Measurements from ENCODE around the gene HBS1L. TPM values are rescaled to one million over a fixed set of nuclear protein-coding genes. Genes with fewer than 3 reads are reported as not detected.

Gene HBS1L
- total RNA-seq, 3 donors from 2014 or later (not counting 1 experiment from before 2014, with no cell fraction given), result 75.3 to 82.2 (median 80.1) TPM

- no peak for TF ChIP-seq CTCF (IDR thresholded peaks at IDR 0.05)
- DNase-seq (no peak), ATAC-seq (no peak)
- no peaks in the 10 kb centered on the region for H3K9me3 ChIP-seq (ENCODE audit: control insufficient read depth, insufficient read depth, low read length)
- H3K36me3 ChIP-seq (ENCODE audit: control insufficient read depth, insufficient read depth, low read length), result no peaks in the 10 kb centered on the region
- no peaks in the 10 kb centered on the region for H3K27me3 ChIP-seq (ENCODE audit: control insufficient read depth, insufficient read depth, low read length)
- WGBS (ENCODE audit: insufficient coverage), result 54% methylated on average over 3 of the region's 3 CpGs
- Mint-ChIP-seq H3K4me1 (no peaks in the 10 kb centered on the region), H3K9me3 (no peaks in the 10 kb centered on the region), H3K27ac (no peak overlapping the region), H3K4me3 (no peak overlapping the region), H3K27me3 (ENCODE audit: low read depth in 2 of 2) (peaks cover 7 to 8% of the 10 kb centered on the region in 2 donors), H3K36me3 (no peaks in the 10 kb centered on the region)
- intact Hi-C loops (cut with micrococcal nuclease), result no loop called here
- H3K27ac ChIP-seq (ENCODE audit: low read length), result no peak overlapping the region
- H3K4me3 ChIP-seq (ENCODE audit: low read length), result no peak overlapping the region
- no peaks in the 10 kb centered on the region for H3K4me1 ChIP-seq (ENCODE audit: control insufficient read depth, insufficient read depth, low read length)
Measured at GRCh38 chr6:135072753-135073152, 18.1 kb upstream of the HBS1L start.

- peaks cover 5 to 7% of the 10 kb centered on the region in 2 donors for H3K27me3 Mint-ChIP-seq (ENCODE audit: low read depth in 2 of 2)
- Histone ChIP-seq H3K27me3 (ENCODE audit: control insufficient read depth, insufficient read depth, low read length) (no peaks in the 10 kb centered on the region), H3K36me3 (ENCODE audit: control insufficient read depth, insufficient read depth, low read length) (no peaks in the 10 kb centered on the region), H3K9me3 (ENCODE audit: control insufficient read depth, insufficient read depth, low read length) (no peaks in the 10 kb centered on the region), H3K4me3 (ENCODE audit: low read length) (no peak overlapping the region), H3K27ac (ENCODE audit: low read length) (no peak overlapping the region), H3K4me1 (ENCODE audit: control insufficient read depth, insufficient read depth, low read length) (no peaks in the 10 kb centered on the region)
- H3K9me3 Mint-ChIP-seq, result no peaks in the 10 kb centered on the region
- H3K4me1 Mint-ChIP-seq, result no peaks in the 10 kb centered on the region
- DNase-seq, result no peak
- H3K4me3 Mint-ChIP-seq, result no peak overlapping the region
- no peak overlapping the region for H3K27ac Mint-ChIP-seq
- no peak for TF ChIP-seq CTCF (IDR thresholded peaks at IDR 0.05)
- H3K36me3 Mint-ChIP-seq, result no peaks in the 10 kb centered on the region
- intact Hi-C loops (cut with micrococcal nuclease), result no loop called here
- ATAC-seq, result no peak
Measured at GRCh38 chr6:135071541-135071940, 16.9 kb upstream of the HBS1L start.

GRCh38 chr6:135067911-135068310 is 13.3 kb upstream of the HBS1L start:
- H3K4me3 ChIP-seq (ENCODE audit: low read length), result no peak overlapping the region
- Mint-ChIP-seq H3K36me3 (no peaks in the 10 kb centered on the region), H3K27ac (no peak overlapping the region), H3K4me1 (no peaks in the 10 kb centered on the region), H3K4me3 (no peak overlapping the region), H3K9me3 (no peaks in the 10 kb centered on the region), H3K27me3 (ENCODE audit: low read depth in 2 of 2) (no peaks in the 10 kb centered on the region)
- no peaks in the 10 kb centered on the region for H3K27me3 ChIP-seq (ENCODE audit: control insufficient read depth, insufficient read depth, low read length)
- H3K9me3 ChIP-seq (ENCODE audit: control insufficient read depth, insufficient read depth, low read length), result no peaks in the 10 kb centered on the region
- H3K4me1 ChIP-seq (ENCODE audit: control insufficient read depth, insufficient read depth, low read length), result no peaks in the 10 kb centered on the region
- no peak overlapping the region for H3K27ac ChIP-seq (ENCODE audit: low read length)
- WGBS (ENCODE audit: insufficient coverage), result no CpG with 5 or more reads among the region's 2 CpGs
- H3K36me3 ChIP-seq (ENCODE audit: control insufficient read depth, insufficient read depth, low read length), result no peaks in the 10 kb centered on the region
- ATAC-seq (no peak), DNase-seq (no peak)
- intact Hi-C loops (cut with micrococcal nuclease), result no loop called here
- TF ChIP-seq CTCF (IDR thresholded peaks at IDR 0.05), result no peak

GRCh38 chr6:135066806-135067205 is 12.2 kb upstream of the HBS1L start:
- no peaks in the 10 kb centered on the region for H3K27me3 Mint-ChIP-seq (ENCODE audit: low read depth in 2 of 2)
- H3K36me3 ChIP-seq (ENCODE audit: control insufficient read depth, insufficient read depth, low read length), result no peaks in the 10 kb centered on the region
- H3K27me3 ChIP-seq (ENCODE audit: control insufficient read depth, insufficient read depth, low read length), result no peaks in the 10 kb centered on the region
- 47% methylated on average over 3 of the region's 3 CpGs for WGBS (ENCODE audit: insufficient coverage)
- H3K4me1 Mint-ChIP-seq, result no peaks in the 10 kb centered on the region
- no peak for TF ChIP-seq CTCF (IDR thresholded peaks at IDR 0.05)
- no peak overlapping the region for H3K27ac ChIP-seq (ENCODE audit: low read length)
- no peaks in the 10 kb centered on the region for H3K4me1 ChIP-seq (ENCODE audit: control insufficient read depth, insufficient read depth, low read length)
- H3K36me3 Mint-ChIP-seq, result no peaks in the 10 kb centered on the region
- no peak overlapping the region for H3K4me3 ChIP-seq (ENCODE audit: low read length)
- no peaks in the 10 kb centered on the region for H3K9me3 Mint-ChIP-seq
- H3K9me3 ChIP-seq (ENCODE audit: control insufficient read depth, insufficient read depth, low read length), result no peaks in the 10 kb centered on the region
- ATAC-seq, result no peak
- no peak for DNase-seq
- H3K4me3 Mint-ChIP-seq, result no peak overlapping the region
- intact Hi-C loops (cut with micrococcal nuclease), result no loop called here
- no peak overlapping the region for H3K27ac Mint-ChIP-seq
